ENCODE results near the gene VMA21. TPM values are rescaled to one million over a fixed set of nuclear protein-coding genes. Genes with fewer than 3 reads are reported as not detected.
A peak's percentile ranks its signal among the peaks of the same experiment; 100 is the strongest.

VMA21 gene, protein sequence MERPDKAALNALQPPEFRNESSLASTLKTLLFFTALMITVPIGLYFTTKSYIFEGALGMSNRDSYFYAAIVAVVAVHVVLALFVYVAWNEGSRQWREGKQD
- total RNA-seq (34.2 and 40.9 TPM in 2 replicates), polyA plus RNA-seq (11.6 and 12.7 TPM in 2 replicates), polyA minus RNA-seq (44.6 and 64.8 TPM in 2 replicates), Bru-seq, nascent RNA (percentile 84 among the genes with signal in this experiment), BruChase-seq, experiment 1, labeled RNA remaining after a 6-hour chase (percentile 97 among the genes with signal in this experiment), BruChase-seq, experiment 2, labeled RNA remaining after a 2-hour chase (percentile 95 among the genes with signal in this experiment)
- polyA plus RNA-seq (2011; cell fraction: cytosol; rRNA removed) = 13.9 and 14.2 TPM in 2 replicates
- polyA plus RNA-seq (2011; cell fraction: nucleus; rRNA removed) = 5.1 and 7.0 TPM in 2 replicates
- polyA plus RNA-seq (2012) = 13.9 and 15.0 TPM in 2 replicates
- 42.4 TPM for polyA minus RNA-seq (2011; cell fraction: cytosol; rRNA and poly(A)+ RNA removed)
- 5.5 and 8.9 TPM in 2 replicates for polyA minus RNA-seq (2011; cell fraction: nucleus; rRNA and poly(A)+ RNA removed)
- long read RNA-seq, full-length matches to known transcripts = 44 of 130 reads
- long read RNA-seq, partial matches to known transcripts = 1 of 130 reads
- long read RNA-seq, other reads (novel, unspliced or antisense) = 85 of 130 reads

DNA sequence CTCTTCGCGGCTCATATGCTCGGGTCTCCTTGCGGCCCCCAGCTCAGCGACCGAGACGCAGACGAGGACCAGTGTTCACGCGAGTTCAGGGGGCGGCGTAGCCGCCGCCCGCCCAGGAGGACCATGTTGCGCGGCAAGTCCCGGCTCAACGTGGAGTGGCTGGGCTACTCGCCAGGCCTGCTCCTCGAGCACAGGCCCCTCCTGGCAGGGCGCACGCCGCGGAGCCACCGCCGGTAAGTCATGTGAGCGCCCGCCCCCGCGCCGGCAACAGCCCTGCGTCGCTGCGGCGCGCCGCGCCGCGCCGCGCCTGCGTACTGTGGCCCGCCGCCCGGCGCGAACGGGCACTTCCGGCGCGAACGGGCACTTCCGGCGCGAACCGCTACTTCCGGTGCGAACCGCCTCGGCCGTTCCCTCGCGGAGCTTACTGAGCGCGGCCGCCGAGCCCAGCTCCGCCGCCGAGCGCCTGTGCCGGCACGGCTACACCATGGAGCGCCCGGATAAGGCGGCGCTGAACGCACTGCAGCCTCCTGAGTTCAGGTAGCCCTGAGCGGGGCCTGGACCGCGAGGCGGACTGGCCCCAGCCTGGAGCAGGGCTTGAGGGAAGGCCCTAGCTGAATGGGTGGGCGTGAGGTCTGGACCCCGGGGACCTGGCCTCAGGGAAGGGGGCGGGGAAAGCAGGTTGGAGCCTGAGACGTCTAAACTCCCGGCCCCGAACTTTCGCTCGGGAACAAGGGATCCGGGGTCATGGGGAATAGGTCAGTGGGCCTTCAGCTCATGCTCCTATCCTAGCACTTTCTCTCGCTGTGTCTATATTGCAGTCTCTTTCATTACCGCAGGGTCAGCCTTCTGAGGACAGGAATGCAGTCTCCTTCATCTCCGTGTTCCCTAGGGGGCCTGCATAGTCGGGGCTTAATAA is at the start of gene VMA21:
VMA21 (plus strand) TSS at position 382 of the 916 bp plus-strand sequence; CDS start at position 485, 103 bp downstream.
- intact Hi-C loops (cut with micrococcal nuclease) = loop anchor here (2.0 kb wide), 1 partner anchor 414 kb away; the partner anchor contains the start of gene HMGB3
- peak; percentile 82 for FAIRE-seq
- CTCF ChIA-PET = interaction anchor here (1.2 to 1.7 kb wide), 2 partner anchors 9 to 37 kb away, joined by 4 to 6 read pairs; no protein-coding TSS in a partner anchor

More for the DNA sequence above, at the start of gene VMA21:
- POLR2A ChIA-PET = no interaction called here
- H3K27ac ChIP-seq (ENCODE audit: insufficient read depth, low read depth, low read length) = peak within 1 kb of the TSS; percentile 80
- peaks cover 51% of the 10 kb centered on the region for H3K79me2 ChIP-seq (ENCODE audit: control insufficient read depth, insufficient read depth, low read length)
- H3K4me2 ChIP-seq (ENCODE audit: insufficient read depth, low read length) = peak within 1 kb of the TSS; percentile 72
- peak within 1 kb of the TSS; percentile 93 for H3K9ac ChIP-seq (replicated peaks; ENCODE audit: extremely low read depth, insufficient read depth, low read length)
- H3K36me3 ChIP-seq (ENCODE audit: control insufficient read depth in 2 of 2, extremely low read depth in 1 of 2, insufficient read depth in 2 of 2, low read length in 2 of 2) = no peaks in the 10 kb centered on the region
- DNase-seq (ENCODE audit: low read depth, low spot score) = peak; percentile 81
- peak within 1 kb of the TSS; percentile 69 to 91 (median 83) for H3K4me3 ChIP-seq (replicated peaks in 1 of 3; ENCODE audit: insufficient read depth in 1 of 3, low read depth in 1 of 3, low read length in 3 of 3)
- H2AFZ ChIP-seq (ENCODE audit: low read depth, low read length) = peak within 1 kb of the TSS; percentile 95
- H3K27me3 ChIP-seq (ENCODE audit: control insufficient read depth in 2 of 2, insufficient read depth in 2 of 2, low read length in 2 of 2) = no peaks in the 10 kb centered on the region
- no TSS peak for BruUV-seq (replicated peaks)
- H4K20me1 ChIP-seq (replicated peaks; ENCODE audit: control insufficient read depth, extremely low read depth, insufficient read depth, low read length) = no peaks in the 10 kb centered on the region
- no peaks in the 10 kb centered on the region for H3K9me3 ChIP-seq (replicated peaks; ENCODE audit: control insufficient read depth, insufficient read depth, low read length)
- no peaks in the 10 kb centered on the region for H3K9me1 ChIP-seq (replicated peaks; ENCODE audit: control insufficient read depth, extremely low read depth, insufficient read depth, low read length)
- TF ChIP-seq POLR2A (IDR thresholded peaks at IDR 0.05; ENCODE audit: low read depth, low read length) (no peak), MYC (IDR thresholded peaks at IDR 0.05; ENCODE audit: low read depth, low read length) (no peak), EZH2 (IDR thresholded peaks at IDR 0.05; ENCODE audit: borderline replicate concordance, low read depth, low read length, severe bottlenecking) (no peak), FOS (IDR thresholded peaks at IDR 0.05; ENCODE audit: borderline replicate concordance, insufficient read depth, low read length) (no peak), JUN (IDR thresholded peaks at IDR 0.05; ENCODE audit: borderline replicate concordance, insufficient read depth, insufficient read length, low read depth) (no peak), GATA2 (IDR thresholded peaks at IDR 0.05; ENCODE audit: insufficient read depth, insufficient read length, low read depth, low read length) (no peak), POLR2AphosphoS5 (IDR thresholded peaks at IDR 0.05; ENCODE audit: insufficient read depth, low read depth, low read length) (no peak)
- TF ChIP-seq, protein P1, sequence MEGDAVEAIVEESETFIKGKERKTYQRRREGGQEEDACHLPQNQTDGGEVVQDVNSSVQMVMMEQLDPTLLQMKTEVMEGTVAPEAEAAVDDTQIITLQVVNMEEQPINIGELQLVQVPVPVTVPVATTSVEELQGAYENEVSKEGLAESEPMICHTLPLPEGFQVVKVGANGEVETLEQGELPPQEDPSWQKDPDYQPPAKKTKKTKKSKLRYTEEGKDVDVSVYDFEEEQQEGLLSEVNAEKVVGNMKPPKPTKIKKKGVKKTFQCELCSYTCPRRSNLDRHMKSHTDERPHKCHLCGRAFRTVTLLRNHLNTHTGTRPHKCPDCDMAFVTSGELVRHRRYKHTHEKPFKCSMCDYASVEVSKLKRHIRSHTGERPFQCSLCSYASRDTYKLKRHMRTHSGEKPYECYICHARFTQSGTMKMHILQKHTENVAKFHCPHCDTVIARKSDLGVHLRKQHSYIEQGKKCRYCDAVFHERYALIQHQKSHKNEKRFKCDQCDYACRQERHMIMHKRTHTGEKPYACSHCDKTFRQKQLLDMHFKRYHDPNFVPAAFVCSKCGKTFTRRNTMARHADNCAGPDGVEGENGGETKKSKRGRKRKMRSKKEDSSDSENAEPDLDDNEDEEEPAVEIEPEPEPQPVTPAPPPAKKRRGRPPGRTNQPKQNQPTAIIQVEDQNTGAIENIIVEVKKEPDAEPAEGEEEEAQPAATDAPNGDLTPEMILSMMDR (IDR thresholded peaks at IDR 0.05; ENCODE audit: extremely low read depth in 1 of 2, insufficient read depth in 1 of 2, low read depth in 1 of 2, low read length in 2 of 2) = no peak
- TF ChIP-seq, protein P2, sequence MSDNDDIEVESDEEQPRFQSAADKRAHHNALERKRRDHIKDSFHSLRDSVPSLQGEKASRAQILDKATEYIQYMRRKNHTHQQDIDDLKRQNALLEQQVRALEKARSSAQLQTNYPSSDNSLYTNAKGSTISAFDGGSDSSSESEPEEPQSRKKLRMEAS (IDR thresholded peaks at IDR 0.05; ENCODE audit: insufficient read depth, insufficient read length) = no peak
- dilution Hi-C loops (cut with MboI; ENCODE audit: extremely low pct_ligation_motif_present, low sequenced_read_pairs) = no loop called here
- H3K4me1 ChIP-seq (ENCODE audit: control insufficient read depth, extremely low read depth, insufficient read depth, low read length) = peaks cover 19% of the 10 kb centered on the region
